ENCODE measurements around the gene KCNH8.

KCNH8 gene

DNA sequence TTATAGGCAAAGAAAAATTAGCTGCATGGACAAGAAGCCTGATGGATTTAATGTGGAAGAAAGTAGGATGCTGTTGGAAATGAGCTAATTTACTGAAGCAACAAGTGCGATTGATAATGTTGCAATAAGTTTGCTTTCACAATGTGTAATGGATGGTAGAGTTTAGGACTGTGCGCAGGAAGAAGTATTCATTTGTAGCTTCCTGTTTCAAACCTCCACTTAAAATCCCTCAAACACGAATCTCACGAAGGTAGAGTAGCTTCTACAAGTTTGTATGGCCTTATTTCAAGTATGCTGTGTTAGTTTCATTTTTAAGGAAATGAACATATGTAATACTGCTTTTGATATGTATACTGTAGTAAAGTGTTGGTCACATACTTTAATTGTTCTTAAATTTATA, 42.3 kb downstream of the KCNH8 start:
- H3K4me2 ChIP-seq (ENCODE audit: low read length): no peak overlapping the region
- no peak overlapping the region for H3K27ac ChIP-seq (ENCODE audit: low read length)
- no peak for TF ChIP-seq EZH2phosphoT487 (IDR thresholded peaks at IDR 0.05; ENCODE audit: low read depth)
- TF ChIP-seq, protein P1, sequence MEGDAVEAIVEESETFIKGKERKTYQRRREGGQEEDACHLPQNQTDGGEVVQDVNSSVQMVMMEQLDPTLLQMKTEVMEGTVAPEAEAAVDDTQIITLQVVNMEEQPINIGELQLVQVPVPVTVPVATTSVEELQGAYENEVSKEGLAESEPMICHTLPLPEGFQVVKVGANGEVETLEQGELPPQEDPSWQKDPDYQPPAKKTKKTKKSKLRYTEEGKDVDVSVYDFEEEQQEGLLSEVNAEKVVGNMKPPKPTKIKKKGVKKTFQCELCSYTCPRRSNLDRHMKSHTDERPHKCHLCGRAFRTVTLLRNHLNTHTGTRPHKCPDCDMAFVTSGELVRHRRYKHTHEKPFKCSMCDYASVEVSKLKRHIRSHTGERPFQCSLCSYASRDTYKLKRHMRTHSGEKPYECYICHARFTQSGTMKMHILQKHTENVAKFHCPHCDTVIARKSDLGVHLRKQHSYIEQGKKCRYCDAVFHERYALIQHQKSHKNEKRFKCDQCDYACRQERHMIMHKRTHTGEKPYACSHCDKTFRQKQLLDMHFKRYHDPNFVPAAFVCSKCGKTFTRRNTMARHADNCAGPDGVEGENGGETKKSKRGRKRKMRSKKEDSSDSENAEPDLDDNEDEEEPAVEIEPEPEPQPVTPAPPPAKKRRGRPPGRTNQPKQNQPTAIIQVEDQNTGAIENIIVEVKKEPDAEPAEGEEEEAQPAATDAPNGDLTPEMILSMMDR (IDR thresholded peaks at IDR 0.05; ENCODE audit: low read depth, low read length): no peak
- no peaks in the 10 kb centered on the region for H3K27me3 ChIP-seq (ENCODE audit: low read depth, low read length)
- H2AFZ ChIP-seq (ENCODE audit: low read depth, low read length): no peak overlapping the region
- no peak overlapping the region for H3K4me3 ChIP-seq (ENCODE audit: low read length)
- H3K4me1 ChIP-seq (ENCODE audit: low read length): no peaks in the 10 kb centered on the region
- H4K20me1 ChIP-seq (ENCODE audit: insufficient read depth, low read length): no peaks in the 10 kb centered on the region
- no peaks in the 10 kb centered on the region for H3K36me3 ChIP-seq (replicated peaks; ENCODE audit: low read depth, low read length)
- H3K9me3 ChIP-seq (ENCODE audit: insufficient read depth, low read length): no peaks in the 10 kb centered on the region
- H3K79me2 ChIP-seq (ENCODE audit: low read length): no peaks in the 10 kb centered on the region
- H3K9ac ChIP-seq (ENCODE audit: low read length): no peak overlapping the region

DNA sequence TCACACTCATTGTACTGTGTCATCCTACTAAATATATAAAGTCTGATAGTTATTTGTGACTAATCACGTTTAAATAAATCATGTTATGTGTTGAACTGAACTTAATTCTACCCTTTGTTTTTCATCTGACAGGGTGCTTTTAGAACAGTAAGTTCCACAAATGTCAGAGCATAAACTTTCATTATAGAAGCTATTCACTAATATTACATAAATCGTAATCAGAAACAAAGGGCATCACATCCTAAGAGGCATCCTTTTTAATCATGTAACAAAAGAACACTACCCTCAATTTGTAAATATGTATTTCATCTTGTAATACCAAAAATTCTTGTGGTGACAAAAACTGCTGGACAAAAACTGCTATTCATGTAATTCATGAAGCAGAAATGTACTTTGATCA, 50.8 kb downstream of the KCNH8 start:
- Histone ChIP-seq H2AFZ (ENCODE audit: low read depth, low read length) (no peak overlapping the region), H3K4me2 (ENCODE audit: low read length) (no peak overlapping the region), H3K27ac (ENCODE audit: low read length) (no peak overlapping the region), H3K27me3 (ENCODE audit: low read depth, low read length) (no peaks in the 10 kb centered on the region), H3K4me3 (ENCODE audit: low read length) (no peak overlapping the region), H4K20me1 (ENCODE audit: insufficient read depth, low read length) (no peaks in the 10 kb centered on the region), H3K36me3 (replicated peaks; ENCODE audit: low read depth, low read length) (no peaks in the 10 kb centered on the region), H3K9ac (ENCODE audit: low read length) (no peak overlapping the region), H3K4me1 (ENCODE audit: low read length) (no peaks in the 10 kb centered on the region), H3K9me3 (ENCODE audit: insufficient read depth, low read length) (no peaks in the 10 kb centered on the region), H3K79me2 (ENCODE audit: low read length) (no peaks in the 10 kb centered on the region)
- TF ChIP-seq EZH2phosphoT487 (IDR thresholded peaks at IDR 0.05; ENCODE audit: low read depth): no peak
- TF ChIP-seq, protein P1 (IDR thresholded peaks at IDR 0.05; ENCODE audit: low read depth, low read length): no peak

DNA sequence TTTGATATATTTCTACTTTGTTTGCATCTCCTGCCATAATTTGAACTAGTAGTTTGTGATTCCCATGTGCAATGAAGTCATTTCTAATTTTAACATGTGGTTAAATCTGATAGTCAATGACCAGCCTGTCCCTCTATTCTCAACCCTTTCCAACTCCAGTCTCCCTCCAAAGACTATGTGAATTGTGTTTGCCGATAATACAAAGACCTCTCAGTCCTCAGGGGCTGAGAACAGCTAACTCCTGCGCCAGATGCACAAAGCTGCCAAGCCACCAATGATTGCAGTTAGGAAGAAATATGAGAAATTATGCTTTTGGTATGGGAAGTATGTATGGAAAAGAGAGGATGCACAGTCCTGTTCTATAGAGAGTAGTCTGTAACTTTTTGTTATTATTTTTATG, 54.0 kb downstream of the KCNH8 start:
- H3K79me2 ChIP-seq (ENCODE audit: low read length): no peaks in the 10 kb centered on the region
- H3K4me3 ChIP-seq (ENCODE audit: low read length): no peak overlapping the region
- TF ChIP-seq EZH2phosphoT487 (IDR thresholded peaks at IDR 0.05; ENCODE audit: low read depth): no peak
- TF ChIP-seq, protein P1 (IDR thresholded peaks at IDR 0.05; ENCODE audit: low read depth, low read length): no peak
- H3K27me3 ChIP-seq (ENCODE audit: low read depth, low read length): no peaks in the 10 kb centered on the region
- H3K4me2 ChIP-seq (ENCODE audit: low read length): no peak overlapping the region
- H3K9ac ChIP-seq (ENCODE audit: low read length): no peak overlapping the region
- H3K27ac ChIP-seq (ENCODE audit: low read length): no peak overlapping the region
- H3K36me3 ChIP-seq (replicated peaks; ENCODE audit: low read depth, low read length): no peaks in the 10 kb centered on the region
- H3K9me3 ChIP-seq (ENCODE audit: insufficient read depth, low read length): no peaks in the 10 kb centered on the region
- H2AFZ ChIP-seq (ENCODE audit: low read depth, low read length): no peak overlapping the region
- no peaks in the 10 kb centered on the region for H3K4me1 ChIP-seq (ENCODE audit: low read length)
- H4K20me1 ChIP-seq (ENCODE audit: insufficient read depth, low read length): no peaks in the 10 kb centered on the region

DNA sequence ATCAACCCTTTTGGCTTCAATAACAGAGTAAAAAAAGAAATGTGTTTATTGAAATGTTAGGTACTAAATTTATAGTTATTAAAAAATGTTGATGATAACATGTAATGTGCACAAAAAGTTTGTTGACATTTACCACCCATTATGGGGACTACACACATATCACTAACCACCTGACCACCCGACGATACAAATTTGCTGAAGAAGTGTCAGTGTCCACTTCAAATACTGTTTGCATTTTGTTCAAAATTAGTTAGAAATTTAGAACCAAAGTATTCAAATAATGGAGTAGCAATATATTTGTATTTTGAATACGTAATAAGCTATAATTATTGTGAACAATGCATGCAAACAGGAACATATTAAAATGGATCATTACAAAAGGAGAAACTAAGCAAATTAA, 54.4 kb downstream of the KCNH8 start:
- no peak overlapping the region for H3K9ac ChIP-seq (ENCODE audit: low read length)
- no peaks in the 10 kb centered on the region for H4K20me1 ChIP-seq (ENCODE audit: insufficient read depth, low read length)
- H3K27ac ChIP-seq (ENCODE audit: low read length): no peak overlapping the region
- H3K27me3 ChIP-seq (ENCODE audit: low read depth, low read length): no peaks in the 10 kb centered on the region
- H3K36me3 ChIP-seq (replicated peaks; ENCODE audit: low read depth, low read length): no peaks in the 10 kb centered on the region
- no peaks in the 10 kb centered on the region for H3K4me1 ChIP-seq (ENCODE audit: low read length)
- no peaks in the 10 kb centered on the region for H3K9me3 ChIP-seq (ENCODE audit: insufficient read depth, low read length)
- no peak overlapping the region for H3K4me3 ChIP-seq (ENCODE audit: low read length)
- H2AFZ ChIP-seq (ENCODE audit: low read depth, low read length): no peak overlapping the region
- H3K4me2 ChIP-seq (ENCODE audit: low read length): no peak overlapping the region
- TF ChIP-seq, protein P1 (IDR thresholded peaks at IDR 0.05; ENCODE audit: low read depth, low read length): no peak
- no peak for TF ChIP-seq EZH2phosphoT487 (IDR thresholded peaks at IDR 0.05; ENCODE audit: low read depth)
- H3K79me2 ChIP-seq (ENCODE audit: low read length): no peaks in the 10 kb centered on the region

Data from OCI-LY3 (cell line).